Immature natural killer cell (primary cell): ENCODE results near the gene CELA2B. TPM values are rescaled to one million over a fixed set of nuclear protein-coding genes. Genes with fewer than 3 reads are reported as not detected.

Experiments used
- DNase-seq, 3 donors: peaks; one replicate each; pipeline ENCODE4 v3.0.0; 2022; ENCODE audit warnings: mixed read lengths in 1 of 3
- H3K27ac Mint-ChIP-seq, 6 donors: one replicate each; pipeline ENCODE4 v1.8.0; 2020; ENCODE audit warnings: mixed read lengths in 6 of 6, mild to moderate bottlenecking in 5 of 6, inconsistent platforms in 4 of 6, moderate library complexity in 3 of 6
- H3K27me3 Mint-ChIP-seq, 3 donors: one replicate each; pipeline ENCODE4 v1.8.0; 2020 to 2021; ENCODE audit warnings: low read depth in 3 of 3, mild to moderate bottlenecking in 3 of 3, mixed read lengths in 3 of 3, moderate library complexity in 3 of 3, inconsistent platforms in 1 of 3
- H3K36me3 Mint-ChIP-seq, 3 donors: one replicate each; pipeline ENCODE4 v1.8.0; 2020; ENCODE audit warnings: mixed read lengths in 3 of 3, inconsistent platforms in 2 of 3, mild to moderate bottlenecking in 2 of 3
- H3K4me1 Mint-ChIP-seq, 2 donors: one replicate each; pipeline ENCODE4 v1.8.0; 2020; ENCODE audit warnings: inconsistent platforms in 2 of 2, mild to moderate bottlenecking in 2 of 2, mixed read lengths in 2 of 2, moderate library complexity in 1 of 2
- H3K4me3 Mint-ChIP-seq, 5 donors: one replicate each; pipeline ENCODE4 v1.8.0; 2020; ENCODE audit warnings: mild to moderate bottlenecking in 5 of 5, mixed read lengths in 5 of 5, inconsistent platforms in 3 of 5, moderate library complexity in 3 of 5
- H3K9me3 Mint-ChIP-seq, 6 donors: one replicate each; pipeline ENCODE4 v1.8.0; 2020; ENCODE audit warnings: mild to moderate bottlenecking in 6 of 6, mixed read lengths in 6 of 6, inconsistent platforms in 4 of 6, moderate library complexity in 3 of 6
- polyA plus RNA-seq, 3 donors: library from polyadenylated mRNA; unstranded; fragments of 300-500 nt; fragmentation: Illumina TruSeq; gene quantifications; one replicate each; pipeline ENCODE4 v1.2.3, GENCODE V29; 2021

The CELA2B gene
- polyA plus RNA-seq, 3 donors from 2014 or later = not detected

DNA sequence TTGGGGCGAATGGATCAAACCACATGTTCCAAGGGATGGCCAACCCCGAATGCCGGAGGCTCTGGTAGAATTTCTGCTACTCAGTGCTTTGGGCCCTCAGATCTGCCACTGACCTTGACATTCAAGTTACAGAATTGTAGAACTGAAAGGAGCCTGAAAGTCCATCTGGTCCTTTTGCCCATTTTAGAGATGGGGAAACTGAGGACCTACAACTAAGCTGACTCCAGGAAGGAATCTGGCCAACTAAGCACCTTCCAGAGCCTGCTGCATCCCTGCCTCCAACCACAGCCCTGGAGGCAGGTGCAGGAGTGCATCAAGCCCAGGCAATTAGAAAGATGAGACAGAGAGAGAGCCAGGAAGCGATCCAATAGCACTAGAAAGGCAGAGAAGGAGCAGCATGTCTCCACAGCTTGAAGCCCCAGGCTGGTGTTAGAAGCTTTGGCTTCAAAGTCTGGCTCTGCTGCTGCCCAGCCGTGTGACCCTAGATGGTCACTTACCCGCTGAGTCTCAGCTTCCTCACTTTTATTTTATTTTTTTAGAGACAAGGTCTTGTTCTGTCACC, 38.9 kb upstream of the CELA2B start:
- Mint-ChIP-seq H3K27me3 (peaks cover 14 to 41% (median 20%) of the 10 kb centered on the region in 3 donors), H3K4me3 (no peak overlapping the region), H3K9me3 (no peaks in the 10 kb centered on the region), H3K27ac (peak overlapping the region in 2 of 6 donors; percentile 49 to 83), H3K4me1 (peaks cover 34 to 37% of the 10 kb centered on the region in 2 donors), H3K36me3 (no peaks in the 10 kb centered on the region)
- no peak for DNase-seq

DNA sequence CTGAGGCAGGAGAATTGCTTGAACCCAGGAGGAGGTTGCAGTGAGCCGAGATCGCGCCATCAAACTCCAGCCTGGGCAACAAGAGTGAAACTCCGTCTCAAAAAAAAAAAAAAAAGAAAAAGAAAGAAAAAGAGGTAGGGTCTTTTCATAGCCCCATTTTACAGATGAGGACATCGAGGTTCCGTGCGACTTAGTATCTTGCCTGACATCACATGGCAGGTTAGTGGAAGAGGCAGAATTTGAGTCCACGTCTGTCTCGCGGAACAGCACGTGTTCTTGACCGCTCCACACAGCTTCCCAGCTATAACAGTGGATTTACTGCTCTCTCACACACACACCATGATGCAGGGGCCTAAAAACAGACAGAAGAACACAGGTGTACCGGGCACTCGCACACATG, 36.6 kb upstream of the CELA2B start:
- Mint-ChIP-seq H3K27ac (no peak overlapping the region), H3K27me3 (peaks cover 9 to 35% (median 14%) of the 10 kb centered on the region in 3 donors), H3K9me3 (no peaks in the 10 kb centered on the region), H3K36me3 (peaks cover 0 to 4% (median 0%) of the 10 kb centered on the region in 3 donors), H3K4me1 (peaks cover 17 to 22% of the 10 kb centered on the region in 2 donors), H3K4me3 (no peak overlapping the region)
- no peak for DNase-seq

DNA sequence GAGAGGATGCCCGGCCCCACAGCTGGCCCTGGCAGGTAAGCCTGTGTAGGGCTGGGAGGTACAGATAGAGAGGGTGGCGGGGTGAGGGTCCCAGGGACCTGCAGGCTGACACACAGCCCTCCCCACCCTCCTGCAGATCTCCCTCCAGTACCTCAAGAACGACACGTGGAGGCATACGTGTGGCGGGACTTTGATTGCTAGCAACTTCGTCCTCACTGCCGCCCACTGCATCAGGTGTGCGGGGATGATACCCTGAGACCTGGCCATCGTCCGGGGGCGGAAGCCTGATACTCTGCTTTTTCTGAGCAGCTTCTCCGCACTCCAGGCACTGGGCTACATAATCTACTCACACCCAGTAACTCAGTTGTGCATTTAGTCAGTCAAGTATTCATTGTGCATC, 35.5 kb upstream of the CELA2B start:
- no peaks in the 10 kb centered on the region for H3K9me3 Mint-ChIP-seq
- no peak overlapping the region for H3K4me3 Mint-ChIP-seq
- DNase-seq = no peak
- H3K27me3 Mint-ChIP-seq = peaks cover 9 to 28% (median 13%) of the 10 kb centered on the region in 3 donors
- peaks cover 0 to 8% (median 0%) of the 10 kb centered on the region in 3 donors for H3K36me3 Mint-ChIP-seq
- peaks cover 14 to 18% of the 10 kb centered on the region in 2 donors for H3K4me1 Mint-ChIP-seq
- no peak overlapping the region for H3K27ac Mint-ChIP-seq

DNA sequence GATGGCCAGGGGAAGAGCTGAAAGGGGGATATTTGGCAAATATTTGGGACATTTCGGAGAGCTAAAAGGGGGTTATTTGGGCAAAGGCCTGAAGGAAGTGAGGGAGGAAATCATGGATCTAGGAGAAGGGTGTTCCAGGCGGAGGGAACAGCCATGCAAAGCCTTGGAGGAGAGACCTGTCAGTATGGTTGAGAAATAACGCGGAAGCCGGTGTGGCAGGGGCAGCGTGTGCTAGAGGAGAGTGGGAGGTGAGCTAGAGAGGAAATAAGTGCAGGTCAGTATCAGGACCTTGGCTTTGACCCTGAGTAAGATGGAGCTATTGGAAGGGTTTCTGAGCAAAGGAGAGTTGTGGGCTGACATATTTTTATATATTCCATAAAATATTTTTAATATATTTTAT, 34.7 kb upstream of the CELA2B start:
- Mint-ChIP-seq H3K4me1 (peaks cover 16 to 22% of the 10 kb centered on the region in 2 donors), H3K9me3 (no peaks in the 10 kb centered on the region), H3K27me3 (peaks cover 10 to 28% (median 17%) of the 10 kb centered on the region in 3 donors), H3K27ac (no peak overlapping the region), H3K4me3 (no peak overlapping the region), H3K36me3 (peaks cover 0 to 8% (median 0%) of the 10 kb centered on the region in 3 donors)
- DNase-seq = no peak

DNA sequence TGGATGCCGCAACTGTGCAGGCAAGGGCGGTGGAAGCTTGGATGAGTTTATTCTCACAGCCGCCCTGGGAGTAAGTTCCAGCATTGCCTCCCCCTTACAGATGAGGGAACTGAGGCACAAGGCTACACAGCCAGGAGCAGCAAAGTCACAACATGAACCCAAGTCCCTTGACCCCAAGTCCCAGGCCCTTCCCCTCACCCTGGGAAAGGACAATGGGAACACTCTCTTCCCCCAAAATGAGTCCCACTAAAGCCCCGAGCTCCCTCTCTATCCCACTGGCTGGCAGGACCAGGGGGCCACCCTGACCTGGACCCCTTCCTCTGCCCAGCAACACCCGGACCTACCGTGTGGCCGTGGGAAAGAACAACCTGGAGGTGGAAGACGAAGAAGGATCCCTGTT, 33.8 kb upstream of the CELA2B start:
- H3K4me3 Mint-ChIP-seq = no peak overlapping the region
- no peak for DNase-seq
- H3K27me3 Mint-ChIP-seq = peaks cover 12 to 23% (median 19%) of the 10 kb centered on the region in 3 donors
- no peaks in the 10 kb centered on the region for H3K9me3 Mint-ChIP-seq
- no peak overlapping the region for H3K27ac Mint-ChIP-seq
- H3K4me1 Mint-ChIP-seq = peaks cover 16 to 18% of the 10 kb centered on the region in 2 donors
- peaks cover 0 to 8% (median 0%) of the 10 kb centered on the region in 3 donors for H3K36me3 Mint-ChIP-seq

DNA sequence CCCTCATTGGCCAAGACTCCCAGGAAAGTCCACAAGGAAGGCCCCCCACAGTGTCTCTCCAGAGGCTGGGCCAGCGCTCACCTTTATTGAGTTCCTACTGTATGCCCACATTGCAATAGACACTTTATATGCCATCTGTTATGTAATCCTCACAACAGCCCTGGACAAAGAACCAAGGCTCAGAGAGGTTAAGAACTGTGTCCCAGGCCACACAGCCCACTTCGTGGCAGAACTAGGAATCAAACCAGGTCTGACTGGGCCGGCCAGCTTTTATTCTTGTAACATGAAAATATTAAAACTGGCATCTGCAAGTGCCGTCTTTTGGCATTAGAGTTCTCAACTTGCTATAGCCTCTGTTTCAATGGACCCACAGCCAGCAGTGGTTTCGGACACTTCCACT, 33.1 kb upstream of the CELA2B start:
- H3K4me1 Mint-ChIP-seq = peaks cover 16% of the 10 kb centered on the region in 2 donors
- H3K27ac Mint-ChIP-seq = no peak overlapping the region
- H3K36me3 Mint-ChIP-seq = peaks cover 0 to 8% (median 0%) of the 10 kb centered on the region in 3 donors
- peaks cover 14 to 20% (median 19%) of the 10 kb centered on the region in 3 donors for H3K27me3 Mint-ChIP-seq
- no peak overlapping the region for H3K4me3 Mint-ChIP-seq
- no peak for DNase-seq
- no peaks in the 10 kb centered on the region for H3K9me3 Mint-ChIP-seq

DNA sequence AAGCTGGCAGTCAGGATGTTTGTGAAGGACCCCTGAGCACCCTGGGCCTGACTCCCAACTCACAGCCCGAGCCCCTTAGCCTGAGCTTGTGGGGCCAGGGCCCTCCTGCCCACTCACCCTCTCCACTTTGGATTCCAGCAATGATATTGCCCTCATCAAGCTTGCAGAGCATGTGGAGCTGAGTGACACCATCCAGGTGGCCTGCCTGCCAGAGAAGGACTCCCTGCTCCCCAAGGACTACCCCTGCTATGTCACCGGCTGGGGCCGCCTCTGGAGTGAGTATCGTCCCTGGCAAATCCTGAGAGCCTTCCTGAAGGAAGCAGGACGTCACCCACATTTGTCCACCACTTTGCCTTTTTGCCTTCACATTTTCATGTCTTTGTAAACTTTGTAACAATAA, 32.6 kb upstream of the CELA2B start:
- no peak for DNase-seq
- H3K4me1 Mint-ChIP-seq = peaks cover 16% of the 10 kb centered on the region in 2 donors
- peaks cover 14 to 20% (median 17%) of the 10 kb centered on the region in 3 donors for H3K27me3 Mint-ChIP-seq
- H3K36me3 Mint-ChIP-seq = peaks cover 0 to 8% (median 0%) of the 10 kb centered on the region in 3 donors
- no peak overlapping the region for H3K27ac Mint-ChIP-seq
- no peak overlapping the region for H3K4me3 Mint-ChIP-seq
- H3K9me3 Mint-ChIP-seq = no peaks in the 10 kb centered on the region

DNA sequence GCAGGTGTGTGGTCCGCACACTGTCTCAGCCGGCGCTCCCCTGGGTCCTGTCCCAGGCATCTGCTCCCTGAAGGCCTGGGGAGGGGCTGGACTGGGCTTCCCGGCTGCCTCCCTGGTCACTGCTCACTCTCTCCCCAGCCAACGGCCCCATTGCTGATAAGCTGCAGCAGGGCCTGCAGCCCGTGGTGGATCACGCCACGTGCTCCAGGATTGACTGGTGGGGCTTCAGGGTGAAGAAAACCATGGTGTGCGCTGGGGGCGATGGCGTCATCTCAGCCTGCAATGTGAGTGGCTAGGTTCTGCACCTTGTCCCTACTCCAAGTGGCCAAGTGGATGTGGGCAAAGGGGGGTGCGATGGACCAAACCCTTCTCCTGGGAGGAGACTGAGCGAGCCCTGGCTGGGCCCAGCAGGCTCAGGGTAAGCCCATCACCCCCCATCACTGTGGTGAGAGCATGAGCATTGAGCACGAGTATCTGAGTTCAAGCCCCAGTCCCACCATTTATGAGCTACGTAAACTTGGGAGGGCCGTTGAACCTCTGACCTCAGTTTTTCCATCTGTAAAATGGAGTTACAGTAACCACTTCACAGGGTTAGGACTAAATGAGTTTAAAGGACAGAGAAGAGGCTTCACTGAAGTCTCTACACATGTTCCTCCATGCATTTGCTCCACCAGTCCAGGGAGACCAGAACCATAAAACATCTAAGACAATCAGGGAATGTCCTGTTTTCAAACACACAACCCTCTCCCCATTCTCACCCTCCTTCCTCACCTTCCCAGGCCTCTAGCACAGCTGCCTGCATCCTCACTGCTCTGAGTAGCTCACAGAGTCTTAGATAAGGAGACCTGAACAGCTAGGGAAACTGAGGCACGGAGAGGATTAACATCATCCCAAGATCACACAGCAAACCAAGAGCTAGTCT, 31.2 kb upstream of the CELA2B start:
- peak overlapping the region in 4 of 5 donors; percentile 14 to 50 (median 25) for H3K4me3 Mint-ChIP-seq
- H3K36me3 Mint-ChIP-seq = peaks cover 0 to 8% (median 0%) of the 10 kb centered on the region in 3 donors
- H3K27me3 Mint-ChIP-seq = peaks cover 10 to 21% (median 17%) of the 10 kb centered on the region in 3 donors
- no peaks in the 10 kb centered on the region for H3K9me3 Mint-ChIP-seq
- no peak for DNase-seq
- H3K27ac Mint-ChIP-seq = no peak overlapping the region
- H3K4me1 Mint-ChIP-seq = peaks cover 15 to 16% of the 10 kb centered on the region in 2 donors

DNA sequence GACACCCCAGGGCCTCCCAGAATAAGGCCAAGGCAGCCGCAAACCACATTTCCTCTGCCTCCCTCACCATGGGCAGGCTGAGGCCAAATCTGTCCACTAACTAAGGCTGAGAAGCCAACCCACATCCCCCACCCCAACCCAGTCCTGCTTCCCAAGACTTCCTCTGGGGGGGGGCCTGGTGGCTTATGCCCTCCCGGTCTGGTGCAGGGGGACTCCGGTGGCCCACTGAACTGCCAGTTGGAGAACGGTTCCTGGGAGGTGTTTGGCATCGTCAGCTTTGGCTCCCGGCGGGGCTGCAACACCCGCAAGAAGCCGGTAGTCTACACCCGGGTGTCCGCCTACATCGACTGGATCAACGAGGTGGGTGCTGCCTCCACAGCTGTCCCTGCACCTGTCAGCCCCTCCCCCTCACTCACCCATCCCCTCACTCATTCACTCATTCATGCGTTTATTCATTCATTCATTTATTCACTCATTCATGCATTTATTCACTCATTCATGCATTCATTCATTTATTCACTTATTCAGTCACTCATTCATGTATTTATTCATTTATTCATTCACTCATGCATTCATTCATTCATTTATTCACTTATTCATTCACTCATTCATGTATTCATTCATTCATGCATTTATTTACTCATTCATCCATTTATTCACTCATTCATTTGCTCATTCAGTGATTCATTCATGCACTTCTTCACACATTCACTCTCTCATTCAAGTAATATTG, 30.3 kb upstream of the CELA2B start:
- Mint-ChIP-seq H3K27me3 (peaks cover 5 to 21% (median 17%) of the 10 kb centered on the region in 3 donors), H3K36me3 (peaks cover 0 to 8% (median 0%) of the 10 kb centered on the region in 3 donors), H3K9me3 (no peaks in the 10 kb centered on the region), H3K27ac (peak overlapping the region in 1 of 6 donors; percentile 76), H3K4me3 (peak overlapping the region; percentile 14 to 69 (median 50)), H3K4me1 (peaks cover 15 to 16% of the 10 kb centered on the region in 2 donors)
- peak in 1 of 3 donors; percentile 47 for DNase-seq

DNA sequence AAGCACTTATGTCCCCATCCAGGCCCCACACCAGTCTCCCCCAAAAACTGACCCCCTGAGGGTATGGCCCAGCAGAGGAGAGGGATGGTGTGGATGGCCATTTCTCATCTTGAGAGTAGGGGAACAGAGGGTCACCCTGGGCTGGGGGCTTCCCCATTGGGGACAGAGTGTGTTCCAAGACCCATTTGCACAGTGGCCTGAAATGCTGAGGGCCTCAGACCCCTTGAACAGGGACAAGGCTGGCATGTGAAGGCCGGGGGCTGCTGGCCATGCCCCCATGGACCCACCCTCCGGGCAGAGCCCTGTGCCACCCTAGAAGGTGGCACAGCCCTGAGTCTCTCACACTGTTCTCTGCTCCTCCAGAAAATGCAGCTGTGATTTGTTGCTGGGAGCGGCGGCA, 29.7 kb upstream of the CELA2B start:
- peaks cover 10 to 20% (median 17%) of the 10 kb centered on the region in 3 donors for H3K27me3 Mint-ChIP-seq
- peaks cover 0 to 8% (median 0%) of the 10 kb centered on the region in 3 donors for H3K36me3 Mint-ChIP-seq
- peaks cover 15 to 16% of the 10 kb centered on the region in 2 donors for H3K4me1 Mint-ChIP-seq
- DNase-seq = no peak
- H3K4me3 Mint-ChIP-seq = peak overlapping the region in 2 of 5 donors; percentile 62 to 69
- no peaks in the 10 kb centered on the region for H3K9me3 Mint-ChIP-seq
- H3K27ac Mint-ChIP-seq = no peak overlapping the region

DNA sequence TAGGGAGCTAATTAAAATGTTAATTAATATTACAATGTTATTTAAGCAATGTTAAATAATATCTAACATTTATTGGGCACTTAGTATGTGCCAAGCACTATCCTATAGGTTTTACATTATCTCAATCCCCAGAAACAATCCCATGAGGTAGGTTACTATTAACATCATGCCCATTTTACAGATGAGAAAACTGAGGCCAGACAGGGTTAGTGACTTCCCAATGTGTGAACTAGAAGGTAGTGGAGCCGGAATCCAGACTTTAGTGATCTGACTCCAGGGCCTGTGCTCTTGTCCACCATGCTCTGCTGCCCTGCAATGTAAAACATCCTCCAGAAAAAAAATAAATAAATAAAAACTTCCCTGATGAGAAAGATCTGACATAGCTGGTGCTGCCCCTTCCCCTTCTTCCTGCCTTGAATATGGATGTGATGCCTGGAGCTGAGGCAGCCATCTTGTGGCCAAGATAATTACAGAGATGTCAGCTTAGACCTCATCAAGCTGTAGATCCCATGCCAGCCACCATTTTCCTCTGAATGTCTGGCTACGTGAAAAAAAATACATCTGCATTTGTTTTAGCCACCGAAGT, 26.9 kb upstream of the CELA2B start:
- Mint-ChIP-seq H3K27me3 (peaks cover 10 to 15% (median 14%) of the 10 kb centered on the region in 3 donors), H3K27ac (no peak overlapping the region), H3K4me1 (peaks cover 15 to 16% of the 10 kb centered on the region in 2 donors), H3K36me3 (peaks cover 0 to 3% (median 0%) of the 10 kb centered on the region in 3 donors), H3K4me3 (no peak overlapping the region), H3K9me3 (no peaks in the 10 kb centered on the region)
- DNase-seq = no peak

DNA sequence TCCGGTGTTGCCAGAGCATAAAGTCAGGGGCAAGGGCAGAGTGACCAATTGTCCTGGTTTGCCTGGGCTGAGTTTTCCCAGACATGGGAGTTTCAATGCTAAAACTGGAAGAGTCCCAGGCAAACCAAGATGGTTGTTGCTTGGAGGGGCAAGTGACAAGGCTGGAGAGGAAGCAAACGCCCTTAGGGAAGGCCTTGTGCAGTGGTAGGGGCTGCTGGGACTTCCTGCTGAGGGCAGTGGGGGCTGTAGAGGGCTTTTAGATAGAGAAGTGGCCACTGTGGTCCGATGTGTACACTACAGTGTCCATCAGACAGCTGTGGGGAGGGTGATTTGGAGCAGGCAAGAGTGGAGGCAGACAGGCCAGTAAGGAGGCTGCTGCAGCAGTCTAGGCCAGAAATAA, 26.3 kb upstream of the CELA2B start:
- Mint-ChIP-seq H3K27ac (no peak overlapping the region), H3K36me3 (peaks cover 0 to 3% (median 0%) of the 10 kb centered on the region in 3 donors), H3K9me3 (no peaks in the 10 kb centered on the region), H3K4me3 (no peak overlapping the region), H3K4me1 (peaks cover 15 to 16% of the 10 kb centered on the region in 2 donors), H3K27me3 (peaks cover 10 to 15% (median 13%) of the 10 kb centered on the region in 3 donors)
- no peak for DNase-seq

DNA sequence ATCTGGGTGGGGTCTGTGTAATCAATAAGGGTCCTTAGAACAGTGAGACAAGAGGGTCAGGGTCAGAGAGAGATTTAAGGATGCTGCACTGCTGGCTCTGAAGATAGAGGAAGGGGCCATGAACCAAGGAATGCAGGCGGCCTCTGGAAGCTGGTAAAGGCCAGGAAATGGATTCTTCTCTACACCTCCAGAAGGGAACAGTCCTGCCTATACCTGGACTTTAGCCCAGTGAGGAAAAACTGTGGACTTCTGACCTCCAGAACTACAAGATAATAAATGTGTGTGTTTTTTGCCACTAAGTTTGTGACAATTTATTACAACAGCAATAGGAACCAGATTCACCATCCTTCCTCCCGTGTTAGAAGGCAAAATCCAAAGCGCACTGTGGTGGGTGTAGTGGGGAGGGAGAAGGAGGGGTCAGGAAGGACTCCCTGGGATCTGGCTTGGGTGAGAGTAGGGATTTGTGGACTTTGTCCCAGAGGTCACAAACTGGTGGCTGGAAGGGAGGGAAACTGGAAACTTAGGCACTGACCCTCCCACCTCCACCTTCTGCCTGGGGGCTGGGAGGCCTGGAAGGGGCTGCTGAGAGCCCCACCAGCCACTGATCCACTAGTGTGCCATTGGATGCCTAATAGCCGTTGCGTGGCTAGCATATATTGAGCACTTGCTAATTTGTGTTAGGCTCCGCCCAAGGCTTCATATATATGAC, 24.7 kb upstream of the CELA2B start:
- no peak overlapping the region for H3K4me3 Mint-ChIP-seq
- H3K36me3 Mint-ChIP-seq = no peaks in the 10 kb centered on the region
- DNase-seq = no peak
- H3K27ac Mint-ChIP-seq = no peak overlapping the region
- H3K4me1 Mint-ChIP-seq = peaks cover under 1% of the 10 kb centered on the region in 2 donors
- H3K9me3 Mint-ChIP-seq = no peaks in the 10 kb centered on the region
- H3K27me3 Mint-ChIP-seq = peaks cover 5 to 9% (median 7%) of the 10 kb centered on the region in 3 donors
